Psoas muscle (tissue), 8 donors: ENCODE measurements around the gene RBM20. TPM values are rescaled to one million over a fixed set of nuclear protein-coding genes. Genes with fewer than 3 reads are reported as not detected.

Experiments used
- ATAC-seq, 4 donors: fragments of 200-7000 bp; cut with Tn5 transposase; one replicate each; pipeline ENCODE4 v1.9.1; 2020; ENCODE audit warnings: moderate library complexity in 3 of 4, mild to moderate bottlenecking in 2 of 4
- DNase-seq, 2 donors: peaks; one replicate each; pipeline ENCODE4 v3.0.0-alpha.2; 2020
- H3K27ac ChIP-seq: fragments of 200-600 bp; one replicate; pipeline ENCODE4 v1.8.0; 2022
- H3K27me3 ChIP-seq, 3 donors: fragments of 200-600 bp in 1 of 3; one replicate each; pipeline versions ENCODE4 v1.6.1 to v1.8.0; 2013 to 2022; ENCODE audit warnings: low read length in 2 of 3, mild to moderate bottlenecking in 2 of 3, moderate library complexity in 1 of 3; ENCODE audit not compliant: insufficient read depth in 3 of 3
- H3K36me3 ChIP-seq, 2 donors: fragments of 200-600 bp in 1 of 2; one replicate each; pipeline versions ENCODE4 v1.6.1 to v1.8.0; 2013 to 2022; ENCODE audit warnings: low read depth in 1 of 2, mild to moderate bottlenecking in 1 of 2, moderate library complexity in 1 of 2; ENCODE audit not compliant: insufficient read depth in 1 of 2
- H3K4me1 ChIP-seq: fragments of 200-600 bp; one replicate; pipeline ENCODE4 v1.8.0; 2022
- H3K4me3 ChIP-seq: fragments of 200-600 bp; one replicate; pipeline ENCODE4 v1.8.0; 2022; ENCODE audit warnings: mild to moderate bottlenecking
- H3K9me3 ChIP-seq: fragments of 200-600 bp; one replicate; pipeline ENCODE4 v1.8.0; 2022
- WGBS, 3 donors: extraction: QIAGEN DNeasy Blood & Tissue Kit; methylation state at CpG; one replicate each; pipeline versions ENCODE4 v1.1.6 to v1.1.7; 2013; 5-methylcytosine and 5-hydroxymethylcytosine counted together
- intact Hi-C, 2 donors: fragments of 100-400 bp; cut with DNase I; formaldehyde crosslinking; loops; one replicate each; pipeline versions ENCODE4 v1.11.0 to v1.14.2; 2022
- polyA plus RNA-seq, 3 donors: library from polyadenylated mRNA; stranded (reverse); fragments of 200-250 nt; gene quantifications; one replicate each; pipeline ENCODE4 v1.2.3, GENCODE V29; 2013
- total RNA-seq, 4 donors: library from RNA; stranded (reverse); fragmentation: NEBNext Ultra II Directional in 2 of 4; extraction: Animal tissue kit (Norgen Biotek cat#: 25700) in 2 of 4; gene quantifications; one replicate each; pipeline versions ENCODE4 v1.2.1 to v1.2.4, GENCODE V29; 2021 to 2023
- TF ChIP-seq, protein P1 (sequence below): fragments of 200-600 bp; IDR thresholded peaks from one replicate; pipeline ENCODE4 v1.8.0; 2022; ENCODE audit warnings: antibody characterized with exemption
- donor health status: healthy with polysubstance abuse.
- donor health status: DM: no; HTN: no; CAD: no; lungs with moderate emphysema.
- donor health status: Bipolar disorder and iron deficiency.
- donor health status: healthy.
- donor health status: DM: yes; HTN: yes; CAD: no.
- donor health status: DM: no; HTN: no; CAD: no.
- donor health status: DM: no; HTN: no; CAD: no.
- donor health status: DM: yes; HTN: yes; CAD: no.

Gene RBM20
- total and polyA plus RNA-seq, 7 donors, result 1.6 to 48.8 (median 14.2) TPM

DNA sequence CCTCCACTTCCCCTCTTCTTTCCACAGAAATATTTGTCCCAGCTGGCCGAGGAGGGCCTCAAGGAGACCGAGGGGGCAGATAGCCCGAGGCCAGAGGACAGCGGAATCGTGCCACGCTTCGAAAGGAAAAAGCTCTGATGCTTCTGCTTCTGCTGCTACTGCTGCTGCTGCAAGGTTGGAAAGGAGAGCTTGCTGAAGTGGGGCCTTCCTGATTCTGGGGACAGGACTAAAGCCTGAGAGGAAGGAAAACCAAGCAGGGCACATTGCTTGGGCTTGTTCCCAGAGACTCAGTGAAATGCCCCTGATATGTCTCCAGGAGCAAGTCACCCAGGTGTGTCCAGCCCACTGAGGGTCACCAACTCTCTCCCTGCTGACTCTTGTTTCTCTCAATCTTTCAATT, 191.7 kb downstream of the RBM20 start:
- DNase-seq (no peak), ATAC-seq (no peak)
- H3K4me1 ChIP-seq, result peaks cover 40% of the 10 kb centered on the region
- H3K4me3 ChIP-seq, result no peak overlapping the region
- intact Hi-C loops, result no loop called here
- H3K36me3 ChIP-seq, result peaks cover 0 to 36% of the 10 kb centered on the region in 2 donors
- TF ChIP-seq, protein P1, sequence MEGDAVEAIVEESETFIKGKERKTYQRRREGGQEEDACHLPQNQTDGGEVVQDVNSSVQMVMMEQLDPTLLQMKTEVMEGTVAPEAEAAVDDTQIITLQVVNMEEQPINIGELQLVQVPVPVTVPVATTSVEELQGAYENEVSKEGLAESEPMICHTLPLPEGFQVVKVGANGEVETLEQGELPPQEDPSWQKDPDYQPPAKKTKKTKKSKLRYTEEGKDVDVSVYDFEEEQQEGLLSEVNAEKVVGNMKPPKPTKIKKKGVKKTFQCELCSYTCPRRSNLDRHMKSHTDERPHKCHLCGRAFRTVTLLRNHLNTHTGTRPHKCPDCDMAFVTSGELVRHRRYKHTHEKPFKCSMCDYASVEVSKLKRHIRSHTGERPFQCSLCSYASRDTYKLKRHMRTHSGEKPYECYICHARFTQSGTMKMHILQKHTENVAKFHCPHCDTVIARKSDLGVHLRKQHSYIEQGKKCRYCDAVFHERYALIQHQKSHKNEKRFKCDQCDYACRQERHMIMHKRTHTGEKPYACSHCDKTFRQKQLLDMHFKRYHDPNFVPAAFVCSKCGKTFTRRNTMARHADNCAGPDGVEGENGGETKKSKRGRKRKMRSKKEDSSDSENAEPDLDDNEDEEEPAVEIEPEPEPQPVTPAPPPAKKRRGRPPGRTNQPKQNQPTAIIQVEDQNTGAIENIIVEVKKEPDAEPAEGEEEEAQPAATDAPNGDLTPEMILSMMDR, result no peak
- no peaks in the 10 kb centered on the region for H3K27me3 ChIP-seq
- no peak overlapping the region for H3K27ac ChIP-seq
- 80 to 92% (median 87%) methylated on average over 7 of the region's 7 CpGs for WGBS, 3 donors
- H3K9me3 ChIP-seq, result no peaks in the 10 kb centered on the region

DNA sequence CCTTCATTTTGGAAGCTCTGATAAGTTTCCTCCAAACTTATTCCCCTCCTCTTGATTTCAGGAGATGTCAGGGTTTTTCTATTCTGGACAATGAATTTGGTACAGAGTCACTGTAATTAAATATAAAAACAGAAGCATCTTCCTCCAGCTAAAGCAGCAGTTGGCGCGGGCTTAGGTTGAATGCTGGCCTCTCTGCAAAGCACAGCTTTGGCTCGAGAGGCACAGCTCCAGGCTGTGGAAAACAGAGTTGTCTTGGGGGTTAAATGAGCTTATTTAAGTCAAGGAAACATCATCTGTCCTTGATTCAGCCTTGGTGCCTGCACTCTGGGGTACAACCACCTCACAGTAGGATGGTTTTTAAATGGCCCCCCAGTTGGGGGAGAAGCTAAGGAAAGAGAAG, 192.6 kb downstream of the RBM20 start:
- no peak overlapping the region for H3K4me3 ChIP-seq
- ATAC-seq (no peak), DNase-seq (no peak)
- H3K27me3 ChIP-seq, result no peaks in the 10 kb centered on the region
- peaks cover 39% of the 10 kb centered on the region for H3K4me1 ChIP-seq
- H3K36me3 ChIP-seq, result peaks cover 0 to 30% of the 10 kb centered on the region in 2 donors
- H3K27ac ChIP-seq, result no peak overlapping the region
- 84 to 93% (median 89%) methylated on average over 3 of the region's 3 CpGs for WGBS, 3 donors
- TF ChIP-seq, protein P1, result no peak
- intact Hi-C loops, result no loop called here
- H3K9me3 ChIP-seq, result no peaks in the 10 kb centered on the region

DNA sequence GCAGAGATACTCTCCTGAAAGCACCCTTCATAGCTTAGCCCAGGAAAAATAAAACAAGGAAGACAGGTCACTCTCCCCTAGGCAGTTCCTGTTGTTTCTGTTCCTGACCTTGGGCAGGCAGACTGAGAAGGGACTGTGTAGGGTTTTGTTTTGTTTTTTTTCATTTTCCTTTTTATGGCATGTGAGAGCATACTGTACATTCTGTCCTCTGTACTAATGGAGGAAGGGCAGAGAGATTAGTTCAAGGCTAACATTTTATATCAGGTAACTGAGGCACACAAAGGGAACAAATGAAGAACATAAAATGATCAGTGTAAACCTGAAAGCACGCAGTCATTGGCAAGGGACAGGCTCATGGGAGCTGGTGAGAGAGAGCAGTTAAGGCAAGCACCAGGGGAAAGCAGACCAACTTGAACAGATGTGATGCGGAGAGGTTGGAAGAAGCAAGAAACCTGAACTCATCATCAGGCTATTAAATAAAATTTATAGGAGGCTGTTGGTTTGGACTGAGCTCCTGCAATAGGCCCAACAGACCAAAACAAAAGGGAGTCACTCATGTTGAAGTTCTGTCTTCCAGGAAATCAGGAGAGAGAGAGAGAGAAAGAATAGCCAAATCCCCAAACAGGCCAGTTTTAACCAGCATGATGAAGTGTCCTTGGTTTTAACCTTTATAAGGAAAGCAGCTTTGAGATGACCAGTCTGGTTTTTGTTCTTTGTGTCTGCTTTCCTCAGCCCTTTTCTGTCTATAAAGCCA, 193.5 kb downstream of the RBM20 start:
- TF ChIP-seq, protein P1, result no peak
- intact Hi-C loops, result no loop called here
- no peaks in the 10 kb centered on the region for H3K9me3 ChIP-seq
- WGBS, 3 donors, result 27 to 42% (median 40%) methylated on average over 2 of the region's 2 CpGs
- H3K36me3 ChIP-seq, result peaks cover 0 to 32% of the 10 kb centered on the region in 2 donors
- no peak overlapping the region for H3K4me3 ChIP-seq
- peaks cover 30% of the 10 kb centered on the region for H3K4me1 ChIP-seq
- H3K27ac ChIP-seq, result no peak overlapping the region
- DNase-seq (no peak), ATAC-seq (peak in 1 of 4 donors; percentile 32)
- no peaks in the 10 kb centered on the region for H3K27me3 ChIP-seq

DNA sequence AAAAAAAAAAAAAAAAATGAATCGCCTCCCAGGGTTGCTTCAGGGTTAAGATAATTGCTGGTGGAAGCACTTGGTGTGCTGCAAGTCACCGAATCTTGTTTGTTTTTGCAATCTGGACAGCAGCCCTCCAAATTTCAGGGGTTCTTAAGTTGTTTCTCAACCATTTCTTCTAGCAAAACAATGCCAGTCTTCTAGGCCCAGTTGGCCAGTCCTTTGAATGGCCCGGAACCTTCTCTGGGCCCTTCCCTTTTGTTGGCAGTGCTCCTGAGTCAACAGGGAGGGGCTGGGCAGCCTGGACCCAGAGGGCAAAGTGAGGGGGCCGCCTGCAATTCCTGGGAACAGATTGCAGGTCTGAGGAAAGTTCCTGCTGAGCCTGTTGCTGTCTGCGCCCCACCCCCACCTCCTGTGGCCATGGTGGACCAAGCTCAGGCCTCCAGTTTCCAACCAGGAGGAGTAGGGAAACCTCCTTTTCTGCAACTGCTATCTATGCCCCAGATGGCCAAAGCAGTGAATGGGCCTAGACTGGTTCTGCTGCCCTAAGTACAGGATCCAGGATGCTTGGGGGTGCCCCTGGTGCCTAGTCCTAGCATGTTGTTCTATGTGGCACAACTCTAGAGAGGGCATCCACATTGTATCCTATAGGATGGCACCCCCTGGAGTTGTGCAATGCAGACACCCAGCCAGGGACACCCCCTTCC, 196.2 kb downstream of the RBM20 start:
- DNase-seq (no peak), ATAC-seq (peak in 1 of 4 donors; percentile 17)
- no peaks in the 10 kb centered on the region for H3K27me3 ChIP-seq
- H3K4me3 ChIP-seq, result no peak overlapping the region
- no peak overlapping the region for H3K27ac ChIP-seq
- H3K36me3 ChIP-seq, result peaks cover 0 to 32% of the 10 kb centered on the region in 2 donors
- H3K4me1 ChIP-seq, result peaks cover 6% of the 10 kb centered on the region
- intact Hi-C loops, result no loop called here
- H3K9me3 ChIP-seq, result no peaks in the 10 kb centered on the region
- WGBS, 3 donors, result 61 to 82% (median 77%) methylated on average over 4 to 5 of the region's 5 CpGs
- TF ChIP-seq, protein P1, result no peak
